H1 (cell line): ENCODE results near the gene WBP11. TPM values are rescaled to one million over a fixed set of nuclear protein-coding genes. Genes with fewer than 3 reads are reported as not detected.

Source experiments
- CEBPB ChIP-seq: IDR thresholded peaks from 2 replicates; pipeline ENCODE4 v1.6.1; 2012; ENCODE audit warnings: low read depth, low read length
- CHD7 ChIP-seq: fragments of 300-600 bp; sonication (generic); IDR thresholded peaks from 2 replicates; pipeline ENCODE4 v1.7.1; 2012; ENCODE audit warnings: low read length, moderate library complexity, mild to moderate bottlenecking, inconsistent platforms; ENCODE audit not compliant: insufficient replicate concordance
- MAX ChIP-seq: IDR thresholded peaks from 2 replicates; pipeline ENCODE4 v1.6.1; 2012; ENCODE audit warnings: inconsistent platforms
- RXRA ChIP-seq: IDR thresholded peaks from 2 replicates; pipeline ENCODE4 v1.6.1; 2011; ENCODE audit warnings: low read depth, mild to moderate bottlenecking, low read length, moderate library complexity; ENCODE audit not compliant: insufficient read depth
- SIRT6 ChIP-seq: IDR thresholded peaks from one replicate; pipeline ENCODE4 v1.7.1; 2012; ENCODE audit warnings: low read length, inconsistent platforms
- SP2 ChIP-seq: IDR thresholded peaks from 2 replicates; pipeline ENCODE4 v1.6.1; 2012; ENCODE audit warnings: mild to moderate bottlenecking, low read length, inconsistent platforms
- TAF1 ChIP-seq: IDR thresholded peaks from 2 replicates; pipeline ENCODE4 v1.6.1; 2011; ENCODE audit warnings: mild to moderate bottlenecking, low read depth, low read length
- USF2 ChIP-seq: IDR thresholded peaks from 2 replicates; pipeline ENCODE4 v1.6.1; 2011; ENCODE audit warnings: low read length, improper control_type of control experiment
- YY1 ChIP-seq: IDR thresholded peaks from 2 replicates; pipeline ENCODE4 v1.6.1; 2011; ENCODE audit warnings: low read depth, mild to moderate bottlenecking, low read length
- polyA plus RNA-seq, 7 experiments: library from polyadenylated mRNA; depleted of rRNA in 3 of 7; stranded (reverse) in 5 of 7; unstranded in 2 of 7; fragments of >200 nt in 5 of 7; fragments of 200-250 nt in 2 of 7; gene quantifications; 1 replicate in 5 of 7; 2 replicates in 1 of 7; 4 replicates in 1 of 7; pipeline versions ENCODE4 v1.2.1 to v1.2.3, GENCODE V29; 2011 to 2013; ENCODE audit warnings: missing spikeins in 2 of 7, mixed read lengths in 2 of 7
- total RNA-seq: library from RNA; stranded (reverse); fragmentation: NEBNext Ultra II Directional; extraction: Animal tissue kit (Norgen Biotek cat#: 25700); gene quantifications from 2 replicates; pipeline ENCODE4 v1.2.1, GENCODE V29; 2021

Gene WBP11
- total and polyA plus RNA-seq, 2 of the 8 experiments (the other 6 are each of a cell fraction or from before 2014, with no cell fraction given): 22.1 to 134 TPM

- no peak for TF ChIP-seq USF2
- no peak for TF ChIP-seq CHD7
- TF ChIP-seq MAX: no peak
- TF ChIP-seq RXRA: no peak
- TF ChIP-seq CEBPB: no peak
- no peak for TF ChIP-seq SIRT6
- TF ChIP-seq TAF1: peak; percentile 99
- TF ChIP-seq YY1: no peak
- 0 out of 2 replicates have a peak, but pooled peaks have one; percentile 15 for TF ChIP-seq SP2
Observed at GRCh38 chr12:14770496-14771461, 32.5 kb downstream of the WBP11 start (continued).
